ENCODE measurements around the gene ASTN2. TPM values are rescaled to one million over a fixed set of nuclear protein-coding genes. Genes with fewer than 3 reads are reported as not detected.

Gene ASTN2
- total RNA-seq, 1 experiment from 2014 or later: 4.8 TPM

GRCh38 chr9:116975126-116975525 is 439.7 kb downstream of the ASTN2 start:
- BruUV-seq (replicated peaks): no TSS peak
- CTCF ChIA-PET: no interaction called here

More at GRCh38 chr9:116975126-116975525, 439.7 kb downstream of the ASTN2 start:
- DNase-seq (ENCODE audit: low read depth, low spot score) (no peak), ATAC-seq (no peak)
- ChIA-PET POLR2A (no interaction called here), RAD21 (ENCODE audit: low non-redundant PET in 1 of 2, low total read pairs in 2 of 2, uncharacterized antibody in 2 of 2, unreplicated experiment in 2 of 2) (no interaction called here)
- H3K27me3 ChIP-seq (ENCODE audit: insufficient read depth, low read length): 0 out of 2 replicates have a peak, but pooled peaks cover under 1% of the 10 kb centered on the region
- no peak overlapping the region for H3K9ac ChIP-seq (ENCODE audit: low read length)
- no peak overlapping the region for H2AFZ ChIP-seq (ENCODE audit: low read depth, low read length, poor library complexity, severe bottlenecking)
- TF ChIP-seq ZFX (IDR thresholded peaks at IDR 0.05) (no peak), ZNF274 (IDR thresholded peaks at IDR 0.05; ENCODE audit: low read depth, low read length) (no peak), FOSL1 (IDR thresholded peaks at IDR 0.05; ENCODE audit: low read depth) (no peak), SRF (IDR thresholded peaks at IDR 0.05; ENCODE audit: low read depth) (no peak), EGR1 (IDR thresholded peaks at IDR 0.05; ENCODE audit: low read depth) (no peak), CBX3 (IDR thresholded peaks at IDR 0.05; ENCODE audit: low read depth) (no peak), SIN3A (IDR thresholded peaks at IDR 0.05; ENCODE audit: low read depth) (no peak), YY1 (IDR thresholded peaks at IDR 0.05; ENCODE audit: extremely low read depth, insufficient replicate concordance, low read depth, low read length) (no peak), POLR2AphosphoS5 (IDR thresholded peaks at IDR 0.05; ENCODE audit: low read depth, low read length) (no peak), SP1 (IDR thresholded peaks at IDR 0.05; ENCODE audit: low read depth) (no peak), CEBPB (IDR thresholded peaks at IDR 0.05; ENCODE audit: low read depth) (no peak), CTCF (IDR thresholded peaks at IDR 0.05 in 2 of 3, conservative IDR thresholded peaks at IDR 0.05 in 1 of 3; ENCODE audit: borderline replicate concordance in 1 of 3, insufficient read depth in 1 of 3, low read depth in 2 of 3, low read length in 2 of 3) (no peak)
- H3K4me1 ChIP-seq (ENCODE audit: control insufficient read depth in 1 of 2, insufficient read depth in 2 of 2, low read length in 2 of 2): no peaks in the 10 kb centered on the region
- no peak overlapping the region for H3K27ac ChIP-seq (ENCODE audit: low read depth, low read length)
- no peaks in the 10 kb centered on the region for H3K79me2 ChIP-seq (ENCODE audit: insufficient read depth, low read length)
- H3K9me2 ChIP-seq (ENCODE audit: insufficient read depth): no peaks in the 10 kb centered on the region
- H3K4me3 ChIP-seq (replicated peaks in 1 of 2; ENCODE audit: low read depth in 1 of 2, low read length in 2 of 2): no peak overlapping the region
- H3K4me2 ChIP-seq (ENCODE audit: low read length): no peak overlapping the region
- no peaks in the 10 kb centered on the region for H3K9me3 ChIP-seq (ENCODE audit: control insufficient read depth in 1 of 2, insufficient read depth in 1 of 2, low read depth in 1 of 2, low read length in 2 of 2)
- H4K20me1 ChIP-seq (ENCODE audit: insufficient read depth): no peaks in the 10 kb centered on the region
- intact Hi-C loops (cut with micrococcal nuclease): no loop called here
- H3K36me3 ChIP-seq (ENCODE audit: control insufficient read depth in 1 of 2, insufficient read depth in 2 of 2, low read length in 2 of 2): no peaks in the 10 kb centered on the region
